Stimulated activated CD8-positive, alpha-beta memory T cell treated with anti-CD3 and anti-CD28 coated beads, Interleukin-4, amount 100 ng/mL, for 4 hours (primary cell): ENCODE measurements around the gene BIK.
"Not testable (repeated sequence)": the region's sequence is repeated elsewhere in the genome, so short reads cannot be mapped to it uniquely, and the experiment has no call there.

Experiments used
- DNase-seq, 2 donors: peaks; one replicate each; pipeline ENCODE4 v3.0.0-alpha.2; 2020; ENCODE audit warnings: low read depth in 2 of 2, low spot score in 1 of 2

BIK gene

GRCh38 chr22:43134553-43134952 lies 24.0 kb downstream of the BIK start:
- DNase-seq: no peak

- DNase-seq: no peak
Observed at GRCh38 chr22:43135565-43135964, 25.0 kb downstream of the BIK start.

GRCh38 chr22:43136255-43136654 lies 25.7 kb downstream of the BIK start:
- no peak for DNase-seq

- DNase-seq: no peak
Observed at GRCh38 chr22:43136801-43137200, 26.3 kb downstream of the BIK start.

GRCh38 chr22:43142880-43143562 lies 32.5 kb downstream of the BIK start, which contains the start of gene MCAT:
Gene MCAT (minus strand): TSS chr22:43143398. CDS start chr22:43143348, 50 bp downstream.
- peak; percentile 54 to 62 for DNase-seq

- DNase-seq: no peak
Observed at GRCh38 chr22:43144949-43145348, 34.4 kb downstream of the BIK start.

GRCh38 chr22:43145371-43145770 lies 34.8 kb downstream of the BIK start:
- DNase-seq: not testable (repeated sequence)

- DNase-seq: not testable (repeated sequence)
Observed at GRCh38 chr22:43146332-43146731, 35.8 kb downstream of the BIK start.

- no peak for DNase-seq
Observed at GRCh38 chr22:43147821-43148220, 37.3 kb downstream of the BIK start.

GRCh38 chr22:43148581-43148980 lies 38.0 kb downstream of the BIK start:
- DNase-seq: no peak

- no peak for DNase-seq
Observed at GRCh38 chr22:43150731-43151206, 40.2 kb downstream of the BIK start.

- DNase-seq: peak; percentile 22 to 28
Observed at GRCh38 chr22:43151251-43152002, 40.9 kb downstream of the BIK start, which contains the start of gene TSPO. Gene TSPO (plus strand): TSS chr22:43151559. CDS start chr22:43159239, 7,680 bp downstream.

- no peak for DNase-seq
Observed at GRCh38 chr22:43152003-43152356, 41.4 kb downstream of the BIK start.

- peak; percentile 21 to 22 for DNase-seq
Observed at GRCh38 chr22:43152357-43153071, 42.0 kb downstream of the BIK start.

GRCh38 chr22:43153899-43154298 lies 43.3 kb downstream of the BIK start:
- DNase-seq: no peak

- DNase-seq: no peak
Observed at GRCh38 chr22:43154887-43155536, 44.5 kb downstream of the BIK start.

GRCh38 chr22:43155789-43156188 lies 45.2 kb downstream of the BIK start:
- no peak for DNase-seq

GRCh38 chr22:43156413-43156812 lies 45.9 kb downstream of the BIK start:
- DNase-seq: no peak

- no peak for DNase-seq
Observed at GRCh38 chr22:43157874-43158546, 47.5 kb downstream of the BIK start.

GRCh38 chr22:43158778-43159483 lies 48.4 kb downstream of the BIK start:
- no peak for DNase-seq
